K562 (cell line): ENCODE measurements around the gene TENM4.

Source experiments
- KLF13 ChIP-seq: fragments of 450-650 bp; IDR thresholded peaks from 2 replicates; pipeline ENCODE4 v1.6.1; 2016; ENCODE audit warnings: missing genetic modification characterization, low read depth, mild to moderate bottlenecking, missing compliant biosample characterization, moderate library complexity, borderline replicate concordance
- SLC30A9 ChIP-seq: fragments of 250-450 bp; sonication (Bioruptor Pico); IDR thresholded peaks from 2 replicates; pipeline ENCODE4 v1.8.0; 2022; ENCODE audit warnings: mild to moderate bottlenecking, moderate library complexity
- TSC22D4 ChIP-seq: fragments of 450-650 bp; IDR thresholded peaks from 2 replicates; pipeline ENCODE4 v1.6.1; 2016; ENCODE audit warnings: missing genetic modification characterization, missing biosample characterization, control low read depth
- TF ChIP-seq, protein P1 (sequence below), 3 experiments: IDR thresholded peaks in 2 of 3; conservative IDR thresholded peaks in 1 of 3; 2 replicates each; pipeline ENCODE4 v1.5.1; 2011 to 2012; ENCODE audit warnings: low read length in 3 of 3, mild to moderate bottlenecking in 3 of 3, control low read depth in 2 of 3, improper control_type of control experiment in 1 of 3, inconsistent platforms in 1 of 3, low read depth in 1 of 3, mixed read lengths in 1 of 3, moderate library complexity in 1 of 3; ENCODE audit not compliant: insufficient read depth in 2 of 3

DNA sequence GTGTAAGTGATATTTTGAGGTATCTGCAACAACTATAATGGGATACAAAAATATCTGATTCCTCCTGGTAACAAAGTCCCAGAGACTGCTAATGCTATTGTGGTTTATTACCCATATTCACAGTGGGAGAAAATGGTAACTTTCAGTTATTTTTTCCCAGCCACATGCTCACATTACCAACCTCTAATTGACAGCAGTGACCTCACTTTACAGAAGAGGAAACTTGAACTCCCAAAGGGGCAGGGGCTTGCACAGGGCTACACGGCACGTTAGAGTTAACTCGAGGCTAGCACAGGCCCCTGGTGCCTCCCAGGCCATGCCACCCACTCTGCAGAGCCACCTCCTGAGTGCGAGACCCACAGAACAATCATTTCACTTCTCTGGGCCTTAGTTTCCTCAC, 132.4 kb downstream of the TENM4 start:
- TF ChIP-seq TSC22D4 (tag) (no peak), SLC30A9 (CRISPR knock-in tag) (no peak), KLF13 (tag) (no peak)
- TF ChIP-seq, protein P1, sequence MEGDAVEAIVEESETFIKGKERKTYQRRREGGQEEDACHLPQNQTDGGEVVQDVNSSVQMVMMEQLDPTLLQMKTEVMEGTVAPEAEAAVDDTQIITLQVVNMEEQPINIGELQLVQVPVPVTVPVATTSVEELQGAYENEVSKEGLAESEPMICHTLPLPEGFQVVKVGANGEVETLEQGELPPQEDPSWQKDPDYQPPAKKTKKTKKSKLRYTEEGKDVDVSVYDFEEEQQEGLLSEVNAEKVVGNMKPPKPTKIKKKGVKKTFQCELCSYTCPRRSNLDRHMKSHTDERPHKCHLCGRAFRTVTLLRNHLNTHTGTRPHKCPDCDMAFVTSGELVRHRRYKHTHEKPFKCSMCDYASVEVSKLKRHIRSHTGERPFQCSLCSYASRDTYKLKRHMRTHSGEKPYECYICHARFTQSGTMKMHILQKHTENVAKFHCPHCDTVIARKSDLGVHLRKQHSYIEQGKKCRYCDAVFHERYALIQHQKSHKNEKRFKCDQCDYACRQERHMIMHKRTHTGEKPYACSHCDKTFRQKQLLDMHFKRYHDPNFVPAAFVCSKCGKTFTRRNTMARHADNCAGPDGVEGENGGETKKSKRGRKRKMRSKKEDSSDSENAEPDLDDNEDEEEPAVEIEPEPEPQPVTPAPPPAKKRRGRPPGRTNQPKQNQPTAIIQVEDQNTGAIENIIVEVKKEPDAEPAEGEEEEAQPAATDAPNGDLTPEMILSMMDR (IDR thresholded peaks at IDR 0.05 in 2 of 3, conservative IDR thresholded peaks at IDR 0.05 in 1 of 3; ENCODE audit: insufficient read depth in 2 of 3, low read depth in 1 of 3, low read length in 3 of 3): no peak
